ENCODE results near the gene PGLYRP3. TPM values are rescaled to one million over a fixed set of nuclear protein-coding genes. Genes with fewer than 3 reads are reported as not detected.

PGLYRP3 gene
- total and polyA plus RNA-seq, 2 experiments from 2014 or later = not detected

GRCh38 chr1:153310526-153310925, 2.2 kb downstream of the PGLYRP3 start:
- DNase-seq (ENCODE audit: low spot score) = no peak
- Histone ChIP-seq H4K20me1 (replicated peaks; ENCODE audit: insufficient read depth) (no peaks in the 10 kb centered on the region), H3K27ac (ENCODE audit: low read depth) (no peak overlapping the region), H3K4me2 (no peak overlapping the region), H3F3A (replicated peaks; ENCODE audit: low read depth) (no peaks in the 10 kb centered on the region), H3K79me2 (replicated peaks; ENCODE audit: insufficient read depth) (no peaks in the 10 kb centered on the region), H3K9me2 (ENCODE audit: insufficient read depth) (no peaks in the 10 kb centered on the region), H2AFZ (no peak overlapping the region), H3K4me3 (no peak overlapping the region), H3K4me1 (ENCODE audit: insufficient read depth) (peaks cover 7% of the 10 kb centered on the region), H3K36me3 (ENCODE audit: insufficient read depth) (no peaks in the 10 kb centered on the region), H3K27me3 (ENCODE audit: insufficient read depth) (no peaks in the 10 kb centered on the region)
- Mint-ChIP-seq H3K4me1 (peaks cover 17% of the 10 kb centered on the region), H3K36me3 (ENCODE audit: low read depth) (no peaks in the 10 kb centered on the region), H3K9me3 (peaks cover 4% of the 10 kb centered on the region; the same call in 2 of the 3 replicates), H3K27me3 (ENCODE audit: insufficient read depth, low read depth, poor library complexity) (peaks cover 14% of the 10 kb centered on the region), H3K4me3 (no peak overlapping the region), H3K27ac (no peak overlapping the region)
- TF ChIP-seq, protein P1, sequence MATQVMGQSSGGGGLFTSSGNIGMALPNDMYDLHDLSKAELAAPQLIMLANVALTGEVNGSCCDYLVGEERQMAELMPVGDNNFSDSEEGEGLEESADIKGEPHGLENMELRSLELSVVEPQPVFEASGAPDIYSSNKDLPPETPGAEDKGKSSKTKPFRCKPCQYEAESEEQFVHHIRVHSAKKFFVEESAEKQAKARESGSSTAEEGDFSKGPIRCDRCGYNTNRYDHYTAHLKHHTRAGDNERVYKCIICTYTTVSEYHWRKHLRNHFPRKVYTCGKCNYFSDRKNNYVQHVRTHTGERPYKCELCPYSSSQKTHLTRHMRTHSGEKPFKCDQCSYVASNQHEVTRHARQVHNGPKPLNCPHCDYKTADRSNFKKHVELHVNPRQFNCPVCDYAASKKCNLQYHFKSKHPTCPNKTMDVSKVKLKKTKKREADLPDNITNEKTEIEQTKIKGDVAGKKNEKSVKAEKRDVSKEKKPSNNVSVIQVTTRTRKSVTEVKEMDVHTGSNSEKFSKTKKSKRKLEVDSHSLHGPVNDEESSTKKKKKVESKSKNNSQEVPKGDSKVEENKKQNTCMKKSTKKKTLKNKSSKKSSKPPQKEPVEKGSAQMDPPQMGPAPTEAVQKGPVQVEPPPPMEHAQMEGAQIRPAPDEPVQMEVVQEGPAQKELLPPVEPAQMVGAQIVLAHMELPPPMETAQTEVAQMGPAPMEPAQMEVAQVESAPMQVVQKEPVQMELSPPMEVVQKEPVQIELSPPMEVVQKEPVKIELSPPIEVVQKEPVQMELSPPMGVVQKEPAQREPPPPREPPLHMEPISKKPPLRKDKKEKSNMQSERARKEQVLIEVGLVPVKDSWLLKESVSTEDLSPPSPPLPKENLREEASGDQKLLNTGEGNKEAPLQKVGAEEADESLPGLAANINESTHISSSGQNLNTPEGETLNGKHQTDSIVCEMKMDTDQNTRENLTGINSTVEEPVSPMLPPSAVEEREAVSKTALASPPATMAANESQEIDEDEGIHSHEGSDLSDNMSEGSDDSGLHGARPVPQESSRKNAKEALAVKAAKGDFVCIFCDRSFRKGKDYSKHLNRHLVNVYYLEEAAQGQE (IDR thresholded peaks at IDR 0.05; ENCODE audit: unreplicated experiment) = no peak
- TF ChIP-seq POLR2AphosphoS5 (IDR thresholded peaks at IDR 0.05; ENCODE audit: low read depth) (no peak), JUNB (IDR thresholded peaks at IDR 0.05; ENCODE audit: unreplicated experiment) (no peak), NANOG (IDR thresholded peaks at IDR 0.05; ENCODE audit: borderline replicate concordance) (no peak), EZH2phosphoT487 (IDR thresholded peaks at IDR 0.05; ENCODE audit: unreplicated experiment) (no peak), STAT1 (IDR thresholded peaks at IDR 0.05; ENCODE audit: unreplicated experiment) (no peak)
- TF ChIP-seq, protein P2, sequence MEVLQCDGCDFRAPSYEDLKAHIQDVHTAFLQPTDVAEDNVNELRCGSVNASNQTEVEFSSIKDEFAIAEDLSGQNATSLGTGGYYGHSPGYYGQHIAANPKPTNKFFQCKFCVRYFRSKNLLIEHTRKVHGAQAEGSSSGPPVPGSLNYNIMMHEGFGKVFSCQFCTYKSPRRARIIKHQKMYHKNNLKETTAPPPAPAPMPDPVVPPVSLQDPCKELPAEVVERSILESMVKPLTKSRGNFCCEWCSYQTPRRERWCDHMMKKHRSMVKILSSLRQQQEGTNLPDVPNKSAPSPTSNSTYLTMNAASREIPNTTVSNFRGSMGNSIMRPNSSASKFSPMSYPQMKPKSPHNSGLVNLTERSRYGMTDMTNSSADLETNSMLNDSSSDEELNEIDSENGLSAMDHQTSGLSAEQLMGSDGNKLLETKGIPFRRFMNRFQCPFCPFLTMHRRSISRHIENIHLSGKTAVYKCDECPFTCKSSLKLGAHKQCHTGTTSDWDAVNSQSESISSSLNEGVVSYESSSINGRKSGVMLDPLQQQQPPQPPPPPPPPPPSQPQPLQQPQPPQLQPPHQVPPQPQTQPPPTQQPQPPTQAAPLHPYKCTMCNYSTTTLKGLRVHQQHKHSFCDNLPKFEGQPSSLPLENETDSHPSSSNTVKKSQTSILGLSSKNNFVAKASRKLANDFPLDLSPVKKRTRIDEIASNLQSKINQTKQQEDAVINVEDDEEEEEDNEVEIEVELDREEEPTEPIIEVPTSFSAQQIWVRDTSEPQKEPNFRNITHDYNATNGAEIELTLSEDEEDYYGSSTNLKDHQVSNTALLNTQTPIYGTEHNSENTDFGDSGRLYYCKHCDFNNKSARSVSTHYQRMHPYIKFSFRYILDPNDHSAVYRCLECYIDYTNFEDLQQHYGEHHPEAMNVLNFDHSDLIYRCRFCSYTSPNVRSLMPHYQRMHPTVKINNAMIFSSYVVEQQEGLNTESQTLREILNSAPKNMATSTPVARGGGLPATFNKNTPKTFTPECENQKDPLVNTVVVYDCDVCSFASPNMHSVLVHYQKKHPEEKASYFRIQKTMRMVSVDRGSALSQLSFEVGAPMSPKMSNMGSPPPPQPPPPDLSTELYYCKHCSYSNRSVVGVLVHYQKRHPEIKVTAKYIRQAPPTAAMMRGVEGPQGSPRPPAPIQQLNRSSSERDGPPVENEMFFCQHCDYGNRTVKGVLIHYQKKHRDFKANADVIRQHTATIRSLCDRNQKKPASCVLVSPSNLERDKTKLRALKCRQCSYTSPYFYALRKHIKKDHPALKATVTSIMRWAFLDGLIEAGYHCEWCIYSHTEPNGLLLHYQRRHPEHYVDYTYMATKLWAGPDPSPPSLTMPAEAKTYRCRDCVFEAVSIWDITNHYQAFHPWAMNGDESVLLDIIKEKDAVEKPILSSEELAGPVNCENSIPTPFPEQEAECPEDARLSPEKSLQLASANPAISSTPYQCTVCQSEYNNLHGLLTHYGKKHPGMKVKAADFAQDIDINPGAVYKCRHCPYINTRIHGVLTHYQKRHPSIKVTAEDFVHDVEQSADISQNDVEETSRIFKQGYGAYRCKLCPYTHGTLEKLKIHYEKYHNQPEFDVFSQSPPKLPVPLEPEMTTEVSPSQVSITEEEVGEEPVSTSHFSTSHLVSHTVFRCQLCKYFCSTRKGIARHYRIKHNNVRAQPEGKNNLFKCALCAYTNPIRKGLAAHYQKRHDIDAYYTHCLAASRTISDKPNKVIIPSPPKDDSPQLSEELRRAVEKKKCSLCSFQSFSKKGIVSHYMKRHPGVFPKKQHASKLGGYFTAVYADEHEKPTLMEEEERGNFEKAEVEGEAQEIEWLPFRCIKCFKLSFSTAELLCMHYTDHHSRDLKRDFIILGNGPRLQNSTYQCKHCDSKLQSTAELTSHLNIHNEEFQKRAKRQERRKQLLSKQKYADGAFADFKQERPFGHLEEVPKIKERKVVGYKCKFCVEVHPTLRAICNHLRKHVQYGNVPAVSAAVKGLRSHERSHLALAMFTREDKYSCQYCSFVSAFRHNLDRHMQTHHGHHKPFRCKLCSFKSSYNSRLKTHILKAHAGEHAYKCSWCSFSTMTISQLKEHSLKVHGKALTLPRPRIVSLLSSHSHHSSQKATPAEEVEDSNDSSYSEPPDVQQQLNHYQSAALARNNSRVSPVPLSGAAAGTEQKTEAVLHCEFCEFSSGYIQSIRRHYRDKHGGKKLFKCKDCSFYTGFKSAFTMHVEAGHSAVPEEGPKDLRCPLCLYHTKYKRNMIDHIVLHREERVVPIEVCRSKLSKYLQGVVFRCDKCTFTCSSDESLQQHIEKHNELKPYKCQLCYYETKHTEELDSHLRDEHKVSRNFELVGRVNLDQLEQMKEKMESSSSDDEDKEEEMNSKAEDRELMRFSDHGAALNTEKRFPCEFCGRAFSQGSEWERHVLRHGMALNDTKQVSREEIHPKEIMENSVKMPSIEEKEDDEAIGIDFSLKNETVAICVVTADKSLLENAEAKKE (CRISPR knock-in tag; IDR thresholded peaks at IDR 0.05) = no peak
- ATAC-seq = no peak
